K562 (cell line): ENCODE measurements around the gene CMSS1. TPM values are rescaled to one million over a fixed set of nuclear protein-coding genes. Genes with fewer than 3 reads are reported as not detected.
A peak's percentile ranks its signal among the peaks of the same experiment; 100 is the strongest.

ENCODE experiments used
- ATF1 ChIP-seq, 2 experiments: fragments of 450-650 bp in 1 of 2; IDR thresholded peaks; 2 replicates each; pipeline ENCODE4 v1.6.1; 2016; ENCODE audit warnings: missing compliant biosample characterization in 1 of 2, missing genetic modification characterization in 1 of 2
- CEBPG ChIP-seq, 3 experiments: fragments of 200-800 bp in 1 of 3; sonication (Bioruptor generic) in 1 of 3; sonication (generic) in 1 of 3; formaldehyde crosslinking in 1 of 3; IDR thresholded peaks in 2 of 3; conservative IDR thresholded peaks in 1 of 3; 2 replicates each; pipeline versions ENCODE4 v1.6.1 to v1.8.0; 2016 to 2022; ENCODE audit warnings: missing compliant biosample characterization in 2 of 3, missing genetic modification characterization in 2 of 3, mild to moderate bottlenecking in 1 of 3, missing genetic modification reagents in 1 of 3
- DACH1 ChIP-seq: fragments of 450-650 bp; IDR thresholded peaks from 2 replicates; pipeline ENCODE4 v1.6.1; 2018; ENCODE audit not compliant: partially characterized antibody
- ELF4 ChIP-seq: fragments of 450-650 bp; formaldehyde crosslinking; IDR thresholded peaks from 2 replicates; pipeline ENCODE4 v1.4.0; 2022; ENCODE audit warnings: missing genetic modification characterization
- ETV5 ChIP-seq: sonication (generic); formaldehyde crosslinking; IDR thresholded peaks from 2 replicates; pipeline ENCODE4 v1.4.0; 2020; ENCODE audit warnings: low read depth, mild to moderate bottlenecking, missing genetic modification reagents
- FOXJ3 ChIP-seq: sonication (generic); formaldehyde crosslinking; IDR thresholded peaks from 2 replicates; pipeline ENCODE4 v1.4.0; 2020; ENCODE audit warnings: mild to moderate bottlenecking, missing genetic modification reagents
- GABPB2 ChIP-seq: fragments of 250-450 bp; sonication (Bioruptor Pico); conservative IDR thresholded peaks from 2 replicates; pipeline ENCODE4 v1.5.1; 2021; ENCODE audit warnings: mild to moderate bottlenecking
- HSF4 ChIP-seq: fragments of 250-450 bp; sonication (Bioruptor Pico); IDR thresholded peaks from 2 replicates; pipeline ENCODE4 v2.1.2; 2022; ENCODE audit warnings: mild to moderate bottlenecking, moderate library complexity, borderline replicate concordance
- KAT7 ChIP-seq: sonication (generic); formaldehyde crosslinking; IDR thresholded peaks from 2 replicates; pipeline ENCODE4 v1.8.0; 2022; ENCODE audit warnings: missing genetic modification reagents, mild to moderate bottlenecking, borderline replicate concordance
- KLF1 ChIP-seq: fragments of 450-650 bp; IDR thresholded peaks from 2 replicates; pipeline ENCODE4 v1.6.1; 2016; ENCODE audit warnings: missing genetic modification characterization, missing compliant biosample characterization
- SIN3B ChIP-seq: fragments of 450-650 bp; IDR thresholded peaks from 2 replicates; pipeline ENCODE4 v1.6.1; 2017; ENCODE audit warnings: low read depth, mild to moderate bottlenecking, moderate library complexity
- SMAD2 ChIP-seq: fragments of 150-350 bp; IDR thresholded peaks from 2 replicates; pipeline ENCODE4 v1.6.1; 2014; ENCODE audit warnings: low read depth, mild to moderate bottlenecking, low read length
- SNRNP70 ChIP-seq: fragments of 200-400 bp; formaldehyde crosslinking; optimal IDR thresholded peaks from 2 replicates; pipeline ENCODE3; 2017; ENCODE audit warnings: low read depth, low read length
- SRSF7 ChIP-seq: fragments of 200-400 bp; formaldehyde crosslinking; optimal IDR thresholded peaks from 2 replicates; pipeline ENCODE3; 2017; ENCODE audit warnings: mild to moderate bottlenecking, low read depth, low read length
- STAT5B ChIP-seq: fragments of 250-450 bp; sonication (Bioruptor Pico); IDR thresholded peaks from 2 replicates; pipeline ENCODE4 v1.8.0; 2021; ENCODE audit warnings: mild to moderate bottlenecking, inconsistent platforms
- TCF3 ChIP-seq: sonication (generic); formaldehyde crosslinking; IDR thresholded peaks from 2 replicates; pipeline ENCODE4 v1.4.0; 2020; ENCODE audit warnings: mild to moderate bottlenecking, missing genetic modification reagents
- ZKSCAN8 ChIP-seq: fragments of 200-800 bp; sonication (Bioruptor generic); IDR thresholded peaks from 2 replicates; pipeline ENCODE4 v1.6.1; 2016; ENCODE audit warnings: missing genetic modification characterization, missing compliant biosample characterization
- ZNF217 ChIP-seq: sonication (generic); formaldehyde crosslinking; IDR thresholded peaks from 2 replicates; pipeline ENCODE4 v1.8.0; 2022; ENCODE audit warnings: mild to moderate bottlenecking, missing genetic modification reagents
- ZNF23 ChIP-seq: fragments of 250-450 bp; sonication (Bioruptor Pico); IDR thresholded peaks from 2 replicates; pipeline ENCODE4 v1.4.0; 2020; ENCODE audit warnings: mild to moderate bottlenecking
- ZNF695 ChIP-seq: fragments of 450-650 bp; formaldehyde crosslinking; IDR thresholded peaks from 2 replicates; pipeline ENCODE4 v1.4.0; 2020; ENCODE audit warnings: mild to moderate bottlenecking, moderate library complexity
- ZNF740 ChIP-seq, 3 experiments: fragments of 200-800 bp in 1 of 3; sonication (Bioruptor generic) in 1 of 3; sonication (generic) in 1 of 3; formaldehyde crosslinking in 1 of 3; IDR thresholded peaks; 2 replicates each; pipeline versions ENCODE4 v1.6.1 to v1.8.0; 2016 to 2022; ENCODE audit warnings: mild to moderate bottlenecking in 2 of 3, missing compliant biosample characterization in 2 of 3, missing genetic modification characterization in 2 of 3, missing genetic modification reagents in 1 of 3
- polyA plus RNA-seq, 8 experiments: library from polyadenylated mRNA; depleted of rRNA in 4 of 8; stranded (reverse) in 5 of 8; unstranded in 3 of 8; fragments of >200 nt; fragmentation: Nextera tagmentation in 2 of 8; fragmentation: Illumina TruSeq in 1 of 8; extraction: Ambion mirVana in 2 of 8; extraction: Trizol in 1 of 8; gene quantifications; 2 replicates each; pipeline versions ENCODE4 v1.2.1 to v1.2.3, GENCODE V29; 2011 to 2014; ENCODE audit warnings: inconsistent platforms in 1 of 8, missing spikeins in 1 of 8
- total RNA-seq, 7 experiments: library from RNA; depleted of rRNA in 6 of 7; stranded (reverse); fragments of >200 nt in 6 of 7; fragmentation: Illumina TruSeq in 2 of 7; extraction: Trizol in 2 of 7; gene quantifications; 2 replicates each; pipeline versions ENCODE4 v1.2.1 to v1.2.3, GENCODE V29; 2011 to 2021; ENCODE audit warnings: low replicate concordance in 1 of 7
- TF ChIP-seq, protein P1 (sequence below): sonication (generic); formaldehyde crosslinking; IDR thresholded peaks from 2 replicates; pipeline ENCODE4 v1.8.1; 2023; ENCODE audit warnings: missing genetic modification reagents, mild to moderate bottlenecking, borderline replicate concordance

The CMSS1 gene
- total and polyA plus RNA-seq, 9 of the 15 experiments (the other 6 are each of a cell fraction or from before 2014, with no cell fraction given): 46.9 to 109 (median 72.3) TPM

- TF ChIP-seq ZKSCAN8 (0 out of 2 replicates have a peak, but pooled peaks have one; percentile 37), STAT5B (CRISPR knock-in tag) (no peak), ZNF740 (CRISPR knock-in tag; IDR thresholded peaks at IDR 0.05) (no peak), ZNF740 (tag; IDR thresholded peaks at IDR 0.05) (no peak), FOXJ3 (CRISPR knock-in tag) (no peak), KAT7 (CRISPR knock-in tag) (no peak), GABPB2 (CRISPR knock-in tag) (no peak), TCF3 (CRISPR knock-in tag) (no peak), SRSF7 (no peak), SIN3B (peak; percentile 76; the same call in 1 of the 2 replicates), ZNF695 (CRISPR knock-in tag) (no peak), HSF4 (CRISPR knock-in tag) (no peak), ELF4 (no peak), SNRNP70 (no peak), KLF1 (tag) (0 out of 2 replicates have a peak, but pooled peaks have one; percentile 38), ZNF217 (CRISPR knock-in tag) (no peak), CEBPG (CRISPR knock-in tag; IDR thresholded peaks at IDR 0.05) (no peak), CEBPG (tag; conservative IDR thresholded peaks at IDR 0.05 in 1 of 2, IDR thresholded peaks at IDR 0.05 in 1 of 2) (no peak; a peak in 1 of 4 replicates), DACH1 (no peak), ZNF23 (CRISPR knock-in tag) (no peak), ETV5 (0 out of 2 replicates have a peak, but pooled peaks have one; percentile 26), SMAD2 (no peak), ATF1 (CRISPR knock-in tag; IDR thresholded peaks at IDR 0.05) (peak; percentile 78), ATF1 (tag; IDR thresholded peaks at IDR 0.05) (peak; percentile 99)
- TF ChIP-seq, protein P1, sequence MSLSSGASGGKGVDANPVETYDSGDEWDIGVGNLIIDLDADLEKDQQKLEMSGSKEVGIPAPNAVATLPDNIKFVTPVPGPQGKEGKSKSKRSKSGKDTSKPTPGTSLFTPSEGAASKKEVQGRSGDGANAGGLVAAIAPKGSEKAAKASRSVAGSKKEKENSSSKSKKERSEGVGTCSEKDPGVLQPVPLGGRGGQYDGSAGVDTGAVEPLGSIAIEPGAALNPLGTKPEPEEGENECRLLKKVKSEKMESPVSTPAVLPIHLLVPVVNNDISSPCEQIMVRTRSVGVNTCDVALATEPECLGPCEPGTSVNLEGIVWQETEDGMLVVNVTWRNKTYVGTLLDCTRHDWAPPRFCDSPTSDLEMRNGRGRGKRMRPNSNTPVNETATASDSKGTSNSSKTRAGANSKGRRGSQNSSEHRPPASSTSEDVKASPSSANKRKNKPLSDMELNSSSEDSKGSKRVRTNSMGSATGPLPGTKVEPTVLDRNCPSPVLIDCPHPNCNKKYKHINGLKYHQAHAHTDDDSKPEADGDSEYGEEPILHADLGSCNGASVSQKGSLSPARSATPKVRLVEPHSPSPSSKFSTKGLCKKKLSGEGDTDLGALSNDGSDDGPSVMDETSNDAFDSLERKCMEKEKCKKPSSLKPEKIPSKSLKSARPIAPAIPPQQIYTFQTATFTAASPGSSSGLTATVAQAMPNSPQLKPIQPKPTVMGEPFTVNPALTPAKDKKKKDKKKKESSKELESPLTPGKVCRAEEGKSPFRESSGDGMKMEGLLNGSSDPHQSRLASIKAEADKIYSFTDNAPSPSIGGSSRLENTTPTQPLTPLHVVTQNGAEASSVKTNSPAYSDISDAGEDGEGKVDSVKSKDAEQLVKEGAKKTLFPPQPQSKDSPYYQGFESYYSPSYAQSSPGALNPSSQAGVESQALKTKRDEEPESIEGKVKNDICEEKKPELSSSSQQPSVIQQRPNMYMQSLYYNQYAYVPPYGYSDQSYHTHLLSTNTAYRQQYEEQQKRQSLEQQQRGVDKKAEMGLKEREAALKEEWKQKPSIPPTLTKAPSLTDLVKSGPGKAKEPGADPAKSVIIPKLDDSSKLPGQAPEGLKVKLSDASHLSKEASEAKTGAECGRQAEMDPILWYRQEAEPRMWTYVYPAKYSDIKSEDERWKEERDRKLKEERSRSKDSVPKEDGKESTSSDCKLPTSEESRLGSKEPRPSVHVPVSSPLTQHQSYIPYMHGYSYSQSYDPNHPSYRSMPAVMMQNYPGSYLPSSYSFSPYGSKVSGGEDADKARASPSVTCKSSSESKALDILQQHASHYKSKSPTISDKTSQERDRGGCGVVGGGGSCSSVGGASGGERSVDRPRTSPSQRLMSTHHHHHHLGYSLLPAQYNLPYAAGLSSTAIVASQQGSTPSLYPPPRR: no peak
Measured at GRCh38 chr3:99817437-99818240, at the start of gene CMSS1 (continued).
